Ectodermal cell (in vitro differentiated cells): ENCODE data around the gene OR5AN1.

Source experiments
- H3K27ac ChIP-seq: 2 replicates; pipeline ENCODE4 v1.7.0; 2013; ENCODE audit warnings: mild to moderate bottlenecking, low read depth, low read length; ENCODE audit not compliant: insufficient read depth, poor library complexity, severe bottlenecking
- H3K27me3 ChIP-seq: 2 replicates; pipeline ENCODE4 v1.7.0; 2013; ENCODE audit warnings: mild to moderate bottlenecking, low read length; ENCODE audit not compliant: insufficient read depth, control insufficient read depth, poor library complexity, severe bottlenecking
- H3K36me3 ChIP-seq: one replicate; pipeline ENCODE4 v1.7.0; 2013; ENCODE audit warnings: low read length; ENCODE audit not compliant: control insufficient read depth, insufficient read depth
- H3K4me1 ChIP-seq: one replicate; pipeline ENCODE4 v1.7.0; 2013; ENCODE audit warnings: low read length; ENCODE audit not compliant: control insufficient read depth, insufficient read depth
- H3K4me3 ChIP-seq: 2 replicates; pipeline ENCODE4 v1.7.0; 2013; ENCODE audit warnings: low read depth, low read length, control low read depth; ENCODE audit not compliant: insufficient read depth
- H3K9me3 ChIP-seq: 2 replicates; pipeline ENCODE4 v1.7.0; 2013; ENCODE audit warnings: mild to moderate bottlenecking, low read length, moderate library complexity; ENCODE audit not compliant: control insufficient read depth
- WGBS, 2 experiments: methylation state at CpG; one replicate each; pipeline ENCODE4 v1.1.7; 2013; ENCODE audit warnings: missing lambda C conversion rate in 2 of 2; 5-methylcytosine and 5-hydroxymethylcytosine counted together

Gene OR5AN1

GRCh38 chr11:59418156-59418555 is 59.5 kb downstream of the OR5AN1 start:
- Histone ChIP-seq H3K27me3 (no peaks in the 10 kb centered on the region), H3K9me3 (no peaks in the 10 kb centered on the region), H3K4me1 (no peaks in the 10 kb centered on the region), H3K36me3 (no peaks in the 10 kb centered on the region), H3K4me3 (no peak overlapping the region), H3K27ac (no peak overlapping the region)
- WGBS, 2 experiments = 97 to 100% methylated on average over 2 of the region's 2 CpGs
